Spleen (tissue), 7 donors: ENCODE data around the gene CCDC175.

Experiments
- POLR2A ChIP-seq, 3 donors: fragments of 450-650 bp; IDR thresholded peaks; one replicate each; pipeline ENCODE4 v1.5.1; 2017; ENCODE audit warnings: antibody characterized with exemption in 3 of 3, mild to moderate bottlenecking in 1 of 3
- POLR2AphosphoS5 ChIP-seq, 3 donors: sonication (generic); formaldehyde crosslinking; IDR thresholded peaks; one replicate each; pipeline ENCODE4 v1.5.1; 2017; ENCODE audit warnings: antibody characterized with exemption in 3 of 3
- TF ChIP-seq, protein P1 (sequence below), 11 experiments: fragments of 200-600 bp in 7 of 11; fragments of 450-650 bp in 4 of 11; sonication (generic) in 4 of 11; IDR thresholded peaks in 8 of 11; conservative IDR thresholded peaks in 3 of 11; 1 replicate in 7 of 11; 2 replicates in 4 of 11; pipeline versions ENCODE4 v1.4.0 to v1.8.0; 2016 to 2021; ENCODE audit warnings: antibody characterized with exemption in 11 of 11, inconsistent platforms in 4 of 11, mild to moderate bottlenecking in 1 of 11
- donor health status: DM: no; HTN: no; CAD: no; lungs with moderate emphysema.
- donor health status: DM: no; HTN: no; CAD: no.
- donor health status: DM: no; HTN: no; CAD: no.

GRCh38 chr14:59541731-59542130, 34.9 kb downstream of the CCDC175 start:
- TF ChIP-seq, protein P1, sequence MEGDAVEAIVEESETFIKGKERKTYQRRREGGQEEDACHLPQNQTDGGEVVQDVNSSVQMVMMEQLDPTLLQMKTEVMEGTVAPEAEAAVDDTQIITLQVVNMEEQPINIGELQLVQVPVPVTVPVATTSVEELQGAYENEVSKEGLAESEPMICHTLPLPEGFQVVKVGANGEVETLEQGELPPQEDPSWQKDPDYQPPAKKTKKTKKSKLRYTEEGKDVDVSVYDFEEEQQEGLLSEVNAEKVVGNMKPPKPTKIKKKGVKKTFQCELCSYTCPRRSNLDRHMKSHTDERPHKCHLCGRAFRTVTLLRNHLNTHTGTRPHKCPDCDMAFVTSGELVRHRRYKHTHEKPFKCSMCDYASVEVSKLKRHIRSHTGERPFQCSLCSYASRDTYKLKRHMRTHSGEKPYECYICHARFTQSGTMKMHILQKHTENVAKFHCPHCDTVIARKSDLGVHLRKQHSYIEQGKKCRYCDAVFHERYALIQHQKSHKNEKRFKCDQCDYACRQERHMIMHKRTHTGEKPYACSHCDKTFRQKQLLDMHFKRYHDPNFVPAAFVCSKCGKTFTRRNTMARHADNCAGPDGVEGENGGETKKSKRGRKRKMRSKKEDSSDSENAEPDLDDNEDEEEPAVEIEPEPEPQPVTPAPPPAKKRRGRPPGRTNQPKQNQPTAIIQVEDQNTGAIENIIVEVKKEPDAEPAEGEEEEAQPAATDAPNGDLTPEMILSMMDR (IDR thresholded peaks at IDR 0.05 in 8 of 11, conservative IDR thresholded peaks at IDR 0.05 in 3 of 11), result no peak
- TF ChIP-seq POLR2AphosphoS5 (IDR thresholded peaks at IDR 0.05), result no peak
- no peak for TF ChIP-seq POLR2A (IDR thresholded peaks at IDR 0.05)
